ENCODE measurements around the gene DCAF17.

The DCAF17 gene, protein sequence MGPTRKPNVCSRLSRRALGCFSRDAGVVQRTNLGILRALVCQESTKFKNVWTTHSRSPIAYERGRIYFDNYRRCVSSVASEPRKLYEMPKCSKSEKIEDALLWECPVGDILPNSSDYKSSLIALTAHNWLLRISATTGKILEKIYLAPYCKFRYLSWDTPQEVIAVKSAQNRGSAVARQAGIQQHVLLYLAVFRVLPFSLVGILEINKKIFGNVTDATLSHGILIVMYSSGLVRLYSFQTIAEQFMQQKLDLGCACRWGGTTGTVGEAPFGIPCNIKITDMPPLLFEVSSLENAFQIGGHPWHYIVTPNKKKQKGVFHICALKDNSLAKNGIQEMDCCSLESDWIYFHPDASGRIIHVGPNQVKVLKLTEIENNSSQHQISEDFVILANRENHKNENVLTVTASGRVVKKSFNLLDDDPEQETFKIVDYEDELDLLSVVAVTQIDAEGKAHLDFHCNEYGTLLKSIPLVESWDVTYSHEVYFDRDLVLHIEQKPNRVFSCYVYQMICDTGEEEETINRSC

DNA sequence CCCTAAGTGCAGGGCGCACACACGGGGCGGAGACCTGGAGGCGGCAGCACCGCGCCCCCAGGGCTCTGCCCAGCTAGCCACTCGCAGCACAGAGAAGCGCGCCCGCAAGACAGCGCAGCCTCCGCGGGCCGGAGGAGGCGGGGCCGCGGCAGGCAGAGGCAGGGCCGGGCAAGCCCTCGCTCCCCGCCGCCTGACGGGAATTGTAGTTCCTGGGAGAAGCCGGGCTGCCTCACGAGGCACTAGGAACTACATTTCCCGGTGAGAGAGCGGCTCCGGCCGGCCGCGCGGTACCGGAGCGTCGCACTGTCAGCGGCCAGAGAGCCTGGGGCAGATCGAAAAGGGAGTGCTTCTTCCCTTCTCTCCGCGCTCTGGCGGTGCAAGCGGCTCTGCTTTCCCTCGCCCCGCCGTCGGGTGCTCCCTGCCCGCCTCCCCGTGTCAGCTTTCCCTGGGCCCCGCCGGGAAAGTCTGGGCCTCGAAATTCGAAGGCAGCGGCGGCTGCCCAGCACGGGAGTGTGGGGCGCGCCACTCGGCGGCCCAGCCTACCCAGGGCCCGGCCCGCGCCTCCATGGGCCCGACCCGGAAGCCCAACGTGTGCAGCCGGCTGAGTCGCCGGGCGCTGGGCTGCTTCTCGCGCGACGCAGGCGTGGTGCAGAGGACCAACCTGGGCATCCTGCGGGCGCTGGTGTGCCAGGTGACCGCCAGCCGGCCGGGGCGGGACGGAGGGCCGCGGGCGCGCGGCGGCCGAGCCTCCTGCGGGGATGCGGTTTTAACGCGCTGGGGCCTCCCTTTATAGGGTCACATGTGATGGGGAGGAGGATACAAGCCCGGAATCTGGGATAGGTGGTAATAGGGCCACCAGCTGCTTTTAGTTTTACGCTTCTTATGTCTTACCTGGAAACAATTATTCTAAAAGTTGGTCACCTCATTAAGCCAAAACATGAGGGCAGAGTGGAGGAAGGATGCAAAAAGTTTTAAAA lies at the start of gene DCAF17:
DCAF17 (plus strand) TSS at position 214 of the 977 bp plus-strand sequence; CDS start at position 566, 352 bp downstream.
- peak; percentile 76 to 80 for DNase-seq (ENCODE audit: low read depth in 2 of 2)

GRCh38 chr2:171386627-171387026 lies 47.4 kb upstream of the DCAF17 start:
- DNase-seq (ENCODE audit: low read depth in 2 of 2): no peak

DNA sequence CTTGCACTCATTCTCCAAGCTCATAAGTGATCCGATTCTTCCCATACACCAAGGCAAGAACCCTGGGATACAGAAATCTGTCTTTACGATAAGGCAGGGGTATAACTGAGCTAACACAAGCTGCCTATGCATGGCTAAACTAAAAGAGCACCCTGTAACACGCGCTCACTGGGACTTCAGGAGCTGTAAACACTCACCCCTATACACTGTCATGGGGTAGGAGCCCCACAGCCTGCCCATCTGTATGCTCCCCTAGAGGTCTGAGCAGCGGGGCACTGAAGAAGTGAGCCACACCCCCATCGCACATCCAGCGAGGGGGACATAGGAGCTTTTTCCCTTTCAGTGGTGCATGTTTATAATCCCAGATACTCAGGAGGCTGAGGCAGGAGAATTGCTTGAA lies 47.0 kb upstream of the DCAF17 start:
- DNase-seq (ENCODE audit: low read depth in 2 of 2): no peak

GRCh38 chr2:171389325-171389724 lies 44.7 kb upstream of the DCAF17 start:
- DNase-seq (ENCODE audit: low read depth in 2 of 2): no peak

GRCh38 chr2:171389780-171390179 lies 44.2 kb upstream of the DCAF17 start:
- DNase-seq (ENCODE audit: low read depth in 2 of 2): no peak

DNA sequence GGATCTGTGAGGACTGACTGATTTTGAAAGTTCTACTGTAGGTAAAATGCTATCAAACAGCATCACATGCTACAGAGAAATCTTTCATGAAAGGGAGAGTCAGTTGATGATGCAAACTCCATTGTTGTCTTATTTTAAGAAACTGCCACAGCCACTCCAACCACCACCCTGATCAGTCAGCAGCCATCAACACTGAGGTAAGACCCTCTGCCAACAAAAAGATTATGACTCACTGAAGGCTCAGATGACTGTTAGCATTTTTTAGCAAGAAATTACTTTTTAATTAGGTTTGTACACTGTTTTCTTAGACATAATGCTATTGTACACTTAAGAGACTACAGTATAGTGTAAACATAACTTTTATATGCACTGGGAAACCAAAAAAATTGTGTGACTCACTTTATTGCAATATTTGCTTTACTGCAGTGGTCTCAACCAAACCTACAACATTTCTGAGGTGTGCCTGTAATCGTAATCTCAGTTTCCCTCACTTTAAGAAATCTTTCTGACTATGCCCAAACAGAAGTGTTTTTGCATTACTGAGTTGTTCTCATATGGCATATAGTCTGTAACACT lies 43.0 kb upstream of the DCAF17 start:
- no peak for DNase-seq (ENCODE audit: low read depth in 2 of 2)

- no peak for DNase-seq (ENCODE audit: low read depth in 2 of 2)
Observed at GRCh38 chr2:171391532-171391931, 42.5 kb upstream of the DCAF17 start.

DNA sequence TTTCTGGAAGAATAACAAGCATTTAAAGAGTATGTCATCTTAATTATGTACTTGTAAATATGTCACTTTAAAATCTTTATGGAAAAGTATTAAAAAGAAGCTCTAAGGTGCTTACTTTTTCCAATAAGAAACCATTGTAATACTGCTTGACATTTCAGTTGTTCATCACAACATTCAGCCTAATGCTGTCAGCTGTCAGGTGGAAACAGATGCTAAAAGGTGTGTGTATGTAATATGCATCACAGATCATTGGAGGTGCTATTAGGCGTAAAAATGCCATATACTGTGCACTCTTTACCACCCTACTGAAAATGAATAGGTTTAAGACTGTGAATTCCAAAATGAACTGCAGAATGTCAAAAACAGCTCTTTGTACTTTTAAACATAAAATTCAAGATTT lies 40.5 kb upstream of the DCAF17 start:
- DNase-seq (ENCODE audit: low read depth in 2 of 2): no peak

- DNase-seq (ENCODE audit: low read depth in 2 of 2): no peak
Observed at GRCh38 chr2:171394164-171394740, 39.8 kb upstream of the DCAF17 start.

GRCh38 chr2:171399292-171399691 lies 34.7 kb upstream of the DCAF17 start:
- no peak for DNase-seq (ENCODE audit: low read depth in 2 of 2)

- DNase-seq (ENCODE audit: low read depth in 2 of 2): no peak
Observed at GRCh38 chr2:171400395-171400794, 33.6 kb upstream of the DCAF17 start.

DNA sequence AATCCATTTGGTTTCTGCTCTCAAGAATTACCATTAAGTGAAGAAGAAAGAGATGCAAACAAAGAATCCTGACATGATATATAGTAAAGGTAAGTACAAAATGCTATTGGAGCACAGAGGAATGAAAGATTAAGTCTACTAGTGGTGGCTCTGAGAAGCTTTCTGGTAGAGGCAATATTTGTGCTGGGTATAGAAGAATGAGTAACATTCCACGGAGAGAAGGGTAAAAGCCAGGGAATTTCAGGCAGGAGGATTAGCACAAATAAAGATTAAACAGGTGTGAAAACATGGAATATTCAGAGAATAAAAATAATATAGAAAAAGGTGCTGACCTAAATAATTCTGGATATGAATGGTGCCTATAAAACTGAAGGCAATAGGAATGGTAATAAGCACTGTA lies 32.1 kb upstream of the DCAF17 start:
- DNase-seq (ENCODE audit: low read depth in 2 of 2): no peak

GRCh38 chr2:171402906-171403580 lies 31.0 kb upstream of the DCAF17 start:
- DNase-seq (ENCODE audit: low read depth in 2 of 2): no peak

DNA sequence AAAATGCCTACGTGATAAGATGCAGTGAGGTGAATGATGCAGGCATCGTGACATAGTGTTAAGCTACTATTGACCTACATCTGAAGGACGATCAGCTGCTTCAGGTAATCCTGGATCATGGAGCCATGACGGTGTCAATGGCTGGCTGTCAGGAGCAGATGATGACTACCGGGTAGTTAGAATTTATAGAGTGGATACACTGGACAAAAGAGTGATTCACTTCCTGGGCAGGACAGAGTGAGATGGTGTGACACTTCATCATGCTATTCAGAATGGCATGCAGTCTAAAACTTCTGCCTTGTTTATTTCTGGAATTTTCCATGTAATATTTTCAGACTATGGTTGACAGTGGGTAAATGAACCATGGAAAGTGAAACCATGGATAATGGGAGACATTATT lies 29.8 kb upstream of the DCAF17 start:
- DNase-seq (ENCODE audit: low read depth in 2 of 2): no peak

- no peak for DNase-seq (ENCODE audit: low read depth in 2 of 2)
Observed at GRCh38 chr2:171404719-171405118, 29.3 kb upstream of the DCAF17 start.

DNA sequence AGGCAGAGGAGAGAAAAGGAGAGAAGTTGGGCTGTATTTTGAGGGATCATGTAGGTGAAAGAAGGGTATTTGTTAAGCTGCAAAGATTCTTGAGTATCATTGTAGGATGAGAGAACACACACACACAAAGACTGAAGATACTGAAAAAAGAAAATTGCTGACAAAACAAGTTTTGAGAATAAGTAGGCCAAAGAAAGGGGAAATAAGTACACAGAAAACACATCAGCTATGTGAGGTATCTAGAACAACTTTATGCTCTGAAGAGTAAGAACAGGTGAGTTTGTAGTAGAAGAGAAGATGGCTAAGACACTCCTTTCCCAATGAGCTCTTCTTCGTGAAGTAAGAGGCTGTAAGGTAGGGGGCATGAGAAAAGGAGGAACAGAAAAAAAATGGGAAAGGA lies 28.5 kb upstream of the DCAF17 start:
- no peak for DNase-seq (ENCODE audit: low read depth in 2 of 2)

DNA sequence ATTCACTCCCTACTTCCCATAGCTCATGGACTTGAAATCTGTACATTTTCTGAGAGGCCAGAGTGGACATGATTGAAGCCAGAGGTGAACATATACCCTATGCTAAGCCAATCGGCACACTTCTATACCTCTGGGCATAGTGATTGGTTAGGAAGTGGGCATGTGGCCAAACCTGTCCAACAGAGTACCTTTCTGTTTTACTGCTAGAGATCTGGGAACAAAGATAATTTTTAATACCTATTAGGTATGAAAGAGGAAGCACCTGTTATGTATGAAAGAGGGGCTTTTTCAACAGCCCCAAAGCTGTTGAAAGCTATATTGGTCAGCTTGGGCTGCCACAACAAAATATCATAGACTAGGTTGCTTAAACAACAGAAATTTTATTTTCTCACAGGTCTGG lies 28.0 kb upstream of the DCAF17 start:
- no peak for DNase-seq (ENCODE audit: low read depth in 2 of 2)

GRCh38 chr2:171407030-171407675 lies 26.9 kb upstream of the DCAF17 start:
- DNase-seq (ENCODE audit: low read depth in 2 of 2): no peak

DNA sequence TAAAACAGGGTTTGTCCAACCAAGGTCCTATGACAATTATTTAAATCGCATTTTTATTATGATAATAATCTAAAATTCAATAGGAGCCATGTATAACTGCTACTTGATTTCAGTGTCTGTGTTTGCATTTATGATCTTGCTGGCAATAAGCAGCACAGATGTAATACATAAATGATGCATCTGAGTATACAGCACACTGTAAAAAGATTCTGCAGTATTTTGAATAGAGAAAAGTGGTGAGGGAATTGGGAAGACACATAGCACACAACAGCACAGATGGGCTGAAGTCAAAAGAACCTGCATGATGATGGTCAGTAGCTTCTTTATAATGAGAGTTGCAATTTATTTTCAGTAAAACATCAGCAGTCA lies 26.4 kb upstream of the DCAF17 start:
- no peak for DNase-seq (ENCODE audit: low read depth in 2 of 2)

DNA sequence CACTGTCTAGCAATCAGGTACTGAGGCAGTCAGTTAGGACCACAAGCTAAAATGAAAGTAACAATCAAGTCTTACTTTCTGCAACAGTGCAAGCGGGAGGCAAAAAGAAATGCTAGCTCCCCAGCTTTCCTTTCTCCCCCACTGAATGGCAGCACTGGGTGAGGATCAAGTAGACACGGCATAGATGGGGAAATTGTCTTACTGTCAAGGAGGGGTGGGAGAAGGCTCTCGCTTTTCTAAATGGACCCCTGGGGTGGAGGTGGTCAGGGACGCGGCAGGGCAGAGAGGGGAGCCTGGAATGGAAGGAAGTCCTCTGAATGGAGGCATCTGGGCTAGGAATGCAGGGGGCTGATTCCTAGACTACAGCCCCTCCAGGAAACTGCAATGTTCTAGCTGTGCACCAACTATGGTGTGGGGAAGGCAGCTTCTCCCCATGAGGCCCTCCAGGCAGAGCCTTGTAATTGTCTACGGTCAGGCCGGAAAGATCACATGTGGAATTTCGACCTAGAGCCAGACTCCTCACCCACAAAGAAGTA lies 24.5 kb upstream of the DCAF17 start:
- DNase-seq (ENCODE audit: low read depth in 2 of 2): no peak

Measured in stimulated activated CD4-positive, alpha-beta T cell treated with anti-CD3 and anti-CD28 coated beads, Interleukin-1b, Interleukin-23, amount 100 ng/mL, for 1 hour (primary cell).